GM12878 (cell line): ENCODE data around the gene CLEC17A.

Source experiments
- BHLHE40 ChIP-seq, 2 experiments: fragments of 450-650 bp in 1 of 2; IDR thresholded peaks; 2 replicates each; pipeline ENCODE4 v1.6.1; 2011 to 2017; ENCODE audit warnings: low read depth in 2 of 2, borderline replicate concordance in 1 of 2, improper control_type of control experiment in 1 of 2, low read length in 1 of 2, mild to moderate bottlenecking in 1 of 2
- BMI1 ChIP-seq: fragments of 450-650 bp; IDR thresholded peaks from 2 replicates; pipeline ENCODE4 v1.6.1; 2016; ENCODE audit warnings: mild to moderate bottlenecking, moderate library complexity, borderline replicate concordance
- IRF4 ChIP-seq: IDR thresholded peaks from 2 replicates; pipeline ENCODE4 v1.6.1; 2011; ENCODE audit warnings: low read depth, low read length
- JUND ChIP-seq: IDR thresholded peaks from 2 replicates; pipeline ENCODE4 v1.6.1; 2012; ENCODE audit warnings: low read depth, mild to moderate bottlenecking, low read length, improper control_type of control experiment, moderate library complexity
- PKNOX1 ChIP-seq: fragments of 450-650 bp; IDR thresholded peaks from 2 replicates; pipeline ENCODE4 v1.6.1; 2016; ENCODE audit warnings: mild to moderate bottlenecking
- POLR2A ChIP-seq: IDR thresholded peaks from 2 replicates; pipeline ENCODE4 v1.6.1; 2011; ENCODE audit warnings: low read depth, mild to moderate bottlenecking, low read length
- POLR2AphosphoS5 ChIP-seq: IDR thresholded peaks from 2 replicates; pipeline ENCODE4 v1.6.1; 2011; ENCODE audit warnings: mild to moderate bottlenecking, low read length, inconsistent platforms
- RELA ChIP-seq: fragments of 450-650 bp; IDR thresholded peaks from 2 replicates; pipeline ENCODE4 v1.8.0; 2014; ENCODE audit warnings: borderline replicate concordance; ENCODE audit not compliant: partially characterized antibody
- STAT3 ChIP-seq: IDR thresholded peaks from 2 replicates; pipeline ENCODE4 v1.6.1; 2011; ENCODE audit warnings: low read depth, low read length, improper control_type of control experiment
- YBX1 ChIP-seq: fragments of 450-650 bp; IDR thresholded peaks from 2 replicates; pipeline ENCODE4 v1.6.1; 2016; ENCODE audit warnings: antibody characterized with exemption
- TF ChIP-seq, protein P1 (sequence below), 3 experiments: IDR thresholded peaks in 2 of 3; conservative IDR thresholded peaks in 1 of 3; 2 replicates each; pipeline ENCODE4 v1.5.1; 2011; ENCODE audit warnings: low read depth in 3 of 3, low read length in 3 of 3, mild to moderate bottlenecking in 3 of 3, control low read depth in 2 of 3, moderate library complexity in 2 of 3, inconsistent platforms in 1 of 3, mixed read lengths in 1 of 3; ENCODE audit not compliant: control insufficient read depth in 2 of 3, insufficient read depth in 1 of 3; ENCODE audit errors: extremely low read depth in 1 of 3
- TF ChIP-seq, protein P2 (sequence below): fragments of 450-650 bp; conservative IDR thresholded peaks from 2 replicates; pipeline ENCODE4 v1.6.1; 2017; ENCODE audit warnings: mild to moderate bottlenecking, moderate library complexity

DNA sequence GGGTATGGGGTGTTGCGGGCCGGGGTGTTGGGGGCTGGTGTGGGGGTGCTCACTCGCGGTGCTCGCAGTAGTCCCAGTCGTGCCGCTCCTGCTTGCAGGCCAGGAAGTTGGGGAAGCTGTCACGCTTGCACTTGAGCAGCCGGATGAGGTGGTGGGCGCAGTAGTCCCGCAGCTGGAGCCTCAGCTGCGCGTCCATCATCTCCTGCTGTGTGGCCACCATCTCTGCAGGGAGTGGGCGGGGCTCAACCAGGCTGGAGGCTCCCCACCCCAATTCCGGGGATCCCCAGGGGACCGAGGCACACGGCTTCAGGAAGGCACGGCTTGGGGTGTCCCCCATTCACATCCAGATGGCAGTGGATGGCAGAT, 16.2 kb upstream of the CLEC17A start:
- TF ChIP-seq JUND (no peak), POLR2A (no peak), BHLHE40 (IDR thresholded peaks at IDR 0.05; ENCODE audit: borderline replicate concordance in 1 of 2, low read depth in 2 of 2, low read length in 1 of 2) (no peak), POLR2AphosphoS5 (no peak), RELA (no peak), BMI1 (no peak), YBX1 (no peak), IRF4 (no peak), STAT3 (no peak), PKNOX1 (no peak)
- TF ChIP-seq, protein P1, sequence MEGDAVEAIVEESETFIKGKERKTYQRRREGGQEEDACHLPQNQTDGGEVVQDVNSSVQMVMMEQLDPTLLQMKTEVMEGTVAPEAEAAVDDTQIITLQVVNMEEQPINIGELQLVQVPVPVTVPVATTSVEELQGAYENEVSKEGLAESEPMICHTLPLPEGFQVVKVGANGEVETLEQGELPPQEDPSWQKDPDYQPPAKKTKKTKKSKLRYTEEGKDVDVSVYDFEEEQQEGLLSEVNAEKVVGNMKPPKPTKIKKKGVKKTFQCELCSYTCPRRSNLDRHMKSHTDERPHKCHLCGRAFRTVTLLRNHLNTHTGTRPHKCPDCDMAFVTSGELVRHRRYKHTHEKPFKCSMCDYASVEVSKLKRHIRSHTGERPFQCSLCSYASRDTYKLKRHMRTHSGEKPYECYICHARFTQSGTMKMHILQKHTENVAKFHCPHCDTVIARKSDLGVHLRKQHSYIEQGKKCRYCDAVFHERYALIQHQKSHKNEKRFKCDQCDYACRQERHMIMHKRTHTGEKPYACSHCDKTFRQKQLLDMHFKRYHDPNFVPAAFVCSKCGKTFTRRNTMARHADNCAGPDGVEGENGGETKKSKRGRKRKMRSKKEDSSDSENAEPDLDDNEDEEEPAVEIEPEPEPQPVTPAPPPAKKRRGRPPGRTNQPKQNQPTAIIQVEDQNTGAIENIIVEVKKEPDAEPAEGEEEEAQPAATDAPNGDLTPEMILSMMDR (IDR thresholded peaks at IDR 0.05 in 2 of 3, conservative IDR thresholded peaks at IDR 0.05 in 1 of 3; ENCODE audit: control insufficient read depth in 2 of 3, extremely low read depth in 1 of 3, insufficient read depth in 1 of 3, low read depth in 3 of 3, low read length in 3 of 3): no peak
- TF ChIP-seq, protein P2, sequence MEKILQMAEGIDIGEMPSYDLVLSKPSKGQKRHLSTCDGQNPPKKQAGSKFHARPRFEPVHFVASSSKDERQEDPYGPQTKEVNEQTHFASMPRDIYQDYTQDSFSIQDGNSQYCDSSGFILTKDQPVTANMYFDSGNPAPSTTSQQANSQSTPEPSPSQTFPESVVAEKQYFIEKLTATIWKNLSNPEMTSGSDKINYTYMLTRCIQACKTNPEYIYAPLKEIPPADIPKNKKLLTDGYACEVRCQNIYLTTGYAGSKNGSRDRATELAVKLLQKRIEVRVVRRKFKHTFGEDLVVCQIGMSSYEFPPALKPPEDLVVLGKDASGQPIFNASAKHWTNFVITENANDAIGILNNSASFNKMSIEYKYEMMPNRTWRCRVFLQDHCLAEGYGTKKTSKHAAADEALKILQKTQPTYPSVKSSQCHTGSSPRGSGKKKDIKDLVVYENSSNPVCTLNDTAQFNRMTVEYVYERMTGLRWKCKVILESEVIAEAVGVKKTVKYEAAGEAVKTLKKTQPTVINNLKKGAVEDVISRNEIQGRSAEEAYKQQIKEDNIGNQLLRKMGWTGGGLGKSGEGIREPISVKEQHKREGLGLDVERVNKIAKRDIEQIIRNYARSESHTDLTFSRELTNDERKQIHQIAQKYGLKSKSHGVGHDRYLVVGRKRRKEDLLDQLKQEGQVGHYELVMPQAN: no peak
